K562 (cell line): ENCODE data around the gene RIPK4. TPM values are rescaled to one million over a fixed set of nuclear protein-coding genes. Genes with fewer than 3 reads are reported as not detected.

ENCODE experiments used
- ATAC-seq: fragments of 200-7000 bp; cut with Tn5 transposase; 3 replicates; pipeline ENCODE4 v1.9.1; 2020; ENCODE audit warnings: moderate library complexity
- BruUV-seq: library from RNA; stranded (reverse); fragments of 400-500 nt; replicated peaks from 2 replicates; lab custom pipeline; 2021; lab: Mats Ljungman, UMichigan
- CTCF ChIA-PET: fragments of 300-600 bp; formaldehyde crosslinking; extraction: SDS; loops from one replicate; lab custom pipeline; 2021; ENCODE audit warnings: low intra/inter-chr PET ratio; lab: Yijun Ruan, JAX
- POLR2A ChIA-PET: fragments of 300-600, 350-650 bp; sonication (Branson Sonifier 250); formaldehyde crosslinking; extraction: SDS; loops from one replicate; lab custom pipeline; 2021; ENCODE audit warnings: antibody characterized with exemption, inconsistent platforms; lab: Yijun Ruan, JAX
- DNase-seq, 4 experiments: peaks; one replicate each; pipeline versions ENCODE4 v3.0.0 to v3.0.0-alpha.2; 2011 to 2018; ENCODE audit warnings: low spot score in 3 of 4, mixed read lengths in 3 of 4; ENCODE audit errors: extremely low read depth in 1 of 4
- FAIRE-seq: peaks from 2 replicates; lab custom pipeline; 2011; peaks lifted over from hg19 to GRCh38; lab: Jason Lieb, UNC
- H2AFZ ChIP-seq: 2 replicates; pipeline ENCODE4 v1.6.0; 2011; ENCODE audit warnings: low read depth, low read length, control low read depth, inconsistent platforms
- H3K27ac ChIP-seq: fragments of 200-600 bp; 3 replicates; pipeline ENCODE4 v1.8.0; 2011; ENCODE audit warnings: low read depth, mild to moderate bottlenecking, control low read depth, inconsistent platforms, low read length, moderate library complexity, mixed read lengths; ENCODE audit errors: extremely low read depth
- H3K27me3 ChIP-seq, 2 experiments: fragments of 300-600 bp in 1 of 2; 2 replicates in 1 of 2; 3 replicates in 1 of 2; pipeline versions ENCODE4 v1.6.0 to v1.8.0; 2011; ENCODE audit warnings: inconsistent platforms in 2 of 2, low read length in 2 of 2, mild to moderate bottlenecking in 1 of 2, mixed read lengths in 1 of 2, moderate library complexity in 1 of 2; ENCODE audit not compliant: control insufficient read depth in 2 of 2, insufficient read depth in 2 of 2
- H3K36me3 ChIP-seq: fragments of 300-600 bp; 3 replicates; pipeline ENCODE4 v1.8.0; 2011; ENCODE audit warnings: mild to moderate bottlenecking, low read length, inconsistent platforms; ENCODE audit not compliant: control insufficient read depth, insufficient read depth
- H3K4me1 ChIP-seq, 2 experiments: fragments of 200-600 bp in 1 of 2; replicated peaks in 1 of 2; 2 replicates in 1 of 2; 3 replicates in 1 of 2; pipeline versions ENCODE4 v1.5.1 to v1.8.0; 2011; ENCODE audit warnings: inconsistent platforms in 2 of 2, low read length in 2 of 2, mild to moderate bottlenecking in 1 of 2, mixed read lengths in 1 of 2, moderate library complexity in 1 of 2; ENCODE audit not compliant: control insufficient read depth in 2 of 2, insufficient read depth in 2 of 2
- H3K4me2 ChIP-seq: 2 replicates; pipeline ENCODE4 v1.6.1; 2011; ENCODE audit warnings: low read length, control low read depth, inconsistent platforms, mixed read lengths; ENCODE audit not compliant: insufficient read depth
- H3K4me3 ChIP-seq: fragments of 200-600 bp; sonication (generic), shearing (Covaris generic); 2 replicates; pipeline ENCODE4 v1.5.1; 2016; ENCODE audit warnings: control low read depth, inconsistent platforms
- H3K79me2 ChIP-seq: fragments of 200-600 bp; 3 replicates; pipeline ENCODE4 v1.8.0; 2011; ENCODE audit warnings: low read length, inconsistent platforms; ENCODE audit not compliant: control insufficient read depth, insufficient read depth
- H3K9ac ChIP-seq, 2 experiments: 2 replicates each; pipeline versions ENCODE4 v1.6.0 to v1.6.1; 2011; ENCODE audit warnings: low read depth in 2 of 2, low read length in 2 of 2, control low read depth in 1 of 2, inconsistent platforms in 1 of 2, mild to moderate bottlenecking in 1 of 2, mixed read lengths in 1 of 2; ENCODE audit not compliant: insufficient read depth in 1 of 2
- H3K9me1 ChIP-seq: one replicate; pipeline ENCODE4 v1.6.0; 2011; ENCODE audit warnings: inconsistent platforms, mild to moderate bottlenecking, low read length, moderate library complexity; ENCODE audit not compliant: control insufficient read depth, insufficient read depth
- H3K9me3 ChIP-seq: replicated peaks from 2 replicates; pipeline ENCODE4 v1.5.1; 2011; ENCODE audit warnings: low read depth, low read length, inconsistent platforms; ENCODE audit not compliant: control insufficient read depth, insufficient read depth
- H4K20me1 ChIP-seq: replicated peaks from 2 replicates; pipeline ENCODE4 v1.6.1; 2011; ENCODE audit warnings: low read length, inconsistent platforms, mixed read lengths; ENCODE audit not compliant: control insufficient read depth, insufficient read depth
- CREB3L1 ChIP-seq: fragments of 450-650 bp; IDR thresholded peaks from 2 replicates; pipeline ENCODE4 v1.6.1; 2014; ENCODE audit warnings: low read depth, mild to moderate bottlenecking, moderate library complexity, borderline replicate concordance
- CSDE1 ChIP-seq, 2 experiments: fragments of 450-650 bp; IDR thresholded peaks; 2 replicates each; pipeline ENCODE4 v1.6.1; 2016; ENCODE audit warnings: mild to moderate bottlenecking in 1 of 2
- EP300 ChIP-seq: IDR thresholded peaks from 2 replicates; pipeline ENCODE4 v1.6.1; 2012; ENCODE audit warnings: low read length, improper control_type of control experiment
- FOXA3 ChIP-seq, 2 experiments: fragments of 450-650 bp in 1 of 2; sonication (generic) in 1 of 2; formaldehyde crosslinking; IDR thresholded peaks in 1 of 2; conservative IDR thresholded peaks in 1 of 2; 2 replicates each; pipeline versions ENCODE4 v1.4.0 to v1.8.0; 2020 to 2022; ENCODE audit warnings: mild to moderate bottlenecking in 2 of 2, missing genetic modification reagents in 1 of 2
- PPARD ChIP-seq: fragments of 250-450 bp; sonication (Bioruptor Pico); IDR thresholded peaks from 2 replicates; pipeline ENCODE4 v1.8.0; 2022; ENCODE audit warnings: inconsistent platforms, mild to moderate bottlenecking, moderate library complexity
- PRMT5 ChIP-seq: sonication (generic); formaldehyde crosslinking; IDR thresholded peaks from 2 replicates; pipeline ENCODE4 v1.5.0; 2020; ENCODE audit warnings: missing genetic modification reagents
- SOX6 ChIP-seq: fragments of 450-650 bp; IDR thresholded peaks from 2 replicates; pipeline ENCODE4 v1.6.1; 2014; ENCODE audit warnings: mild to moderate bottlenecking
- XRCC5 ChIP-seq: fragments of 200-400 bp; formaldehyde crosslinking; IDR thresholded peaks from 2 replicates; pipeline ENCODE4 v1.6.1; 2017; ENCODE audit warnings: low read depth, mild to moderate bottlenecking, low read length
- ZFP1 ChIP-seq: fragments of 450-650 bp; formaldehyde crosslinking; IDR thresholded peaks from 2 replicates; pipeline ENCODE4 v1.4.0; 2020; ENCODE audit warnings: mild to moderate bottlenecking, mixed read lengths
- WGBS: fragments of 100-300 bp; shearing (Covaris generic); methylation state at CpG from one replicate; pipeline ENCODE4 v1.1.6; 2016; ENCODE audit warnings: low coverage, mixed read lengths; ENCODE audit not compliant: insufficient coverage; ENCODE audit errors: missing lambda C conversion rate; 5-methylcytosine and 5-hydroxymethylcytosine counted together
- in situ Hi-C: fragments of 300-500 bp; cut with MboI; formaldehyde crosslinking; loops from 4 replicates; pipeline ENCODE4 v1.15.0; 2018; ENCODE audit warnings: inconsistent platforms, mixed read lengths
- intact Hi-C: fragments of 100-400 bp; cut with micrococcal nuclease; formaldehyde crosslinking; loops from 2 replicates; pipeline ENCODE4 v1.14.2; 2022
- polyA plus RNA-seq, 8 experiments: library from polyadenylated mRNA; depleted of rRNA in 4 of 8; stranded (reverse) in 5 of 8; unstranded in 3 of 8; fragments of >200 nt; fragmentation: Nextera tagmentation in 2 of 8; fragmentation: Illumina TruSeq in 1 of 8; extraction: Ambion mirVana in 2 of 8; extraction: Trizol in 1 of 8; gene quantifications; 2 replicates each; pipeline versions ENCODE4 v1.2.1 to v1.2.3, GENCODE V29; 2011 to 2014; ENCODE audit warnings: inconsistent platforms in 1 of 8, missing spikeins in 1 of 8
- total RNA-seq, 7 experiments: library from RNA; depleted of rRNA in 6 of 7; stranded (reverse); fragments of >200 nt in 6 of 7; fragmentation: Illumina TruSeq in 2 of 7; extraction: Trizol in 2 of 7; gene quantifications; 2 replicates each; pipeline versions ENCODE4 v1.2.1 to v1.2.3, GENCODE V29; 2011 to 2021; ENCODE audit warnings: low replicate concordance in 1 of 7
- TF ChIP-seq, protein P1 (sequence below), 2 experiments: fragments of 450-650 bp; formaldehyde crosslinking in 1 of 2; IDR thresholded peaks; 2 replicates each; pipeline versions ENCODE4 v1.4.0 to v1.6.1; 2014 to 2020; ENCODE audit warnings: mild to moderate bottlenecking in 2 of 2, borderline replicate concordance in 1 of 2, low read depth in 1 of 2

The RIPK4 gene
- total and polyA plus RNA-seq, 9 of the 15 experiments (the other 6 are each of a cell fraction or from before 2014, with no cell fraction given): not detected

GRCh38 chr21:41777951-41778815 is 11.3 kb upstream of the RIPK4 start:
- peak overlapping the region in 1 of 2 experiments; percentile 26; a peak in 1 of 4 replicates for H3K9ac ChIP-seq
- WGBS: 5% methylated on average over 32 of the region's 45 CpGs
- POLR2A ChIA-PET: interaction anchor here (0.6 to 1.4 kb wide), 6 partner anchors 9 to 556 kb away, joined by 3 to 4 read pairs (median 3); no protein-coding TSS in a partner anchor
- H3K4me3 ChIP-seq: no peak overlapping the region
- H3K9me3 ChIP-seq: no peaks in the 10 kb centered on the region
- peak; percentile 91 for ATAC-seq
- no peaks in the 10 kb centered on the region for H3K36me3 ChIP-seq
- H4K20me1 ChIP-seq: 0 out of 2 replicates have a peak, but pooled peaks cover 5% of the 10 kb centered on the region
- DNase-seq: peak; percentile 63 to 73 (median 66)
- no peak overlapping the region for H2AFZ ChIP-seq
- CTCF ChIA-PET: interaction anchor here (0.6 to 2.5 kb wide), 4 partner anchors 164 to 657 kb away, joined by 4 to 19 read pairs (median 7); no protein-coding TSS in a partner anchor
- in situ Hi-C loops (no loop called here), intact Hi-C loops (loop anchor here (2.0 to 10.0 kb wide), 2 partner anchors 165 to 493 kb away; no protein-coding TSS in a partner anchor)
- H3K79me2 ChIP-seq: no peaks in the 10 kb centered on the region
- peak; percentile 29 for FAIRE-seq
- H3K9me1 ChIP-seq: no peaks in the 10 kb centered on the region
- no TSS peak for BruUV-seq
- peaks cover 37 to 38% of the 10 kb centered on the region in 2 experiments for H3K27me3 ChIP-seq
- H3K27ac ChIP-seq: no peak overlapping the region
- H3K4me1 ChIP-seq: peaks cover under 1 to 11% of the 10 kb centered on the region in 2 experiments; a peak in 3 of 5 replicates
- no peak overlapping the region for H3K4me2 ChIP-seq
- TF ChIP-seq SOX6: no peak
- TF ChIP-seq EP300: no peak
- TF ChIP-seq, protein P1, sequence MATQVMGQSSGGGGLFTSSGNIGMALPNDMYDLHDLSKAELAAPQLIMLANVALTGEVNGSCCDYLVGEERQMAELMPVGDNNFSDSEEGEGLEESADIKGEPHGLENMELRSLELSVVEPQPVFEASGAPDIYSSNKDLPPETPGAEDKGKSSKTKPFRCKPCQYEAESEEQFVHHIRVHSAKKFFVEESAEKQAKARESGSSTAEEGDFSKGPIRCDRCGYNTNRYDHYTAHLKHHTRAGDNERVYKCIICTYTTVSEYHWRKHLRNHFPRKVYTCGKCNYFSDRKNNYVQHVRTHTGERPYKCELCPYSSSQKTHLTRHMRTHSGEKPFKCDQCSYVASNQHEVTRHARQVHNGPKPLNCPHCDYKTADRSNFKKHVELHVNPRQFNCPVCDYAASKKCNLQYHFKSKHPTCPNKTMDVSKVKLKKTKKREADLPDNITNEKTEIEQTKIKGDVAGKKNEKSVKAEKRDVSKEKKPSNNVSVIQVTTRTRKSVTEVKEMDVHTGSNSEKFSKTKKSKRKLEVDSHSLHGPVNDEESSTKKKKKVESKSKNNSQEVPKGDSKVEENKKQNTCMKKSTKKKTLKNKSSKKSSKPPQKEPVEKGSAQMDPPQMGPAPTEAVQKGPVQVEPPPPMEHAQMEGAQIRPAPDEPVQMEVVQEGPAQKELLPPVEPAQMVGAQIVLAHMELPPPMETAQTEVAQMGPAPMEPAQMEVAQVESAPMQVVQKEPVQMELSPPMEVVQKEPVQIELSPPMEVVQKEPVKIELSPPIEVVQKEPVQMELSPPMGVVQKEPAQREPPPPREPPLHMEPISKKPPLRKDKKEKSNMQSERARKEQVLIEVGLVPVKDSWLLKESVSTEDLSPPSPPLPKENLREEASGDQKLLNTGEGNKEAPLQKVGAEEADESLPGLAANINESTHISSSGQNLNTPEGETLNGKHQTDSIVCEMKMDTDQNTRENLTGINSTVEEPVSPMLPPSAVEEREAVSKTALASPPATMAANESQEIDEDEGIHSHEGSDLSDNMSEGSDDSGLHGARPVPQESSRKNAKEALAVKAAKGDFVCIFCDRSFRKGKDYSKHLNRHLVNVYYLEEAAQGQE (IDR thresholded peaks at IDR 0.05; ENCODE audit: borderline replicate concordance): peak; percentile 51; the same call in 1 of the 2 replicates
- TF ChIP-seq, protein P1 (CRISPR knock-in tag; IDR thresholded peaks at IDR 0.05; ENCODE audit: low read depth): no peak
- no peak for TF ChIP-seq ZFP1 (CRISPR knock-in tag)
- TF ChIP-seq PPARD (CRISPR knock-in tag): no peak
- TF ChIP-seq FOXA3 (CRISPR knock-in tag; conservative IDR thresholded peaks at IDR 0.05 in 1 of 2, IDR thresholded peaks at IDR 0.05 in 1 of 2): no peak
- TF ChIP-seq CREB3L1: no peak
- no peak for TF ChIP-seq PRMT5 (CRISPR knock-in tag)
- TF ChIP-seq XRCC5: no peak
- no peak for TF ChIP-seq CSDE1 (IDR thresholded peaks at IDR 0.05)
